GM12878 (cell line): ENCODE results near the gene CNOT11. TPM values are rescaled to one million over a fixed set of nuclear protein-coding genes. Genes with fewer than 3 reads are reported as not detected.
A peak's percentile ranks its signal among the peaks of the same experiment; 100 is the strongest.

ENCODE experiments used
- microRNA-seq: library from miRNA; unstranded; fragments of <30 nt; microRNA quantifications from one replicate; pipeline ENCODE4, GENCODE V29; 2018
- polyA plus RNA-seq, 11 experiments: library from polyadenylated mRNA; depleted of rRNA in 4 of 11; unstranded in 6 of 11; stranded (reverse) in 5 of 11; fragments of >200 nt; fragmentation: Nextera tagmentation in 4 of 11; fragmentation: Illumina TruSeq in 1 of 11; extraction: Ambion mirVana in 4 of 11; extraction: Trizol in 1 of 11; gene quantifications; 1 replicate in 1 of 11; 2 replicates in 10 of 11; pipeline versions ENCODE4 v1.2.1 to v1.2.3, GENCODE V29; 2011 to 2016; ENCODE audit warnings: inconsistent platforms in 2 of 11, missing spikeins in 2 of 11, low read depth in 1 of 11
- small RNA-seq: library from RNA; depleted of rRNA; stranded (forward); fragments of <200 nt; gene quantifications from one replicate; pipeline ENCODE3, GENCODE V24; 2014
- total RNA-seq, 4 experiments: library from RNA; depleted of rRNA in 3 of 4; stranded (reverse); fragments of >200 nt in 3 of 4; fragmentation: Illumina TruSeq in 1 of 4; extraction: Trizol in 1 of 4; gene quantifications; 2 replicates each; pipeline versions ENCODE4 v1.2.1 to v1.2.3, GENCODE V29; 2013 to 2021

The CNOT11 gene
- total and polyA plus RNA-seq, 10 of the 15 experiments (the other 5 are each of a cell fraction or from before 2014, with no cell fraction given) = 10.8 to 111 (median 50.5) TPM

Small RNA genes lying within 50 kb of the gene (microRNA-seq; reads per million reads assigned to microRNA genes)
- 0.56 reads per million for gene MIR5696

Small RNA genes lying within 50 kb of the gene (small RNA-seq; reads per million reads assigned to genes)
- 0.20 reads per million for gene MIR5696
- 16.1 reads per million, percentile 97 among the genes with 10 or more reads in this experiment for gene SNORD89

Other genes with a start within 250 kb of the CNOT11 start
- gene TBC1D8, start 101.5 kb upstream of the CNOT11 start, total RNA-seq (2014; rRNA removed) = 4.8 and 5.6 TPM in 2 replicates
- gene TBC1D8, start 101.5 kb upstream of the CNOT11 start, total RNA-seq (2014; rRNA removed; fragmentation: Illumina TruSeq; extraction: Trizol) = 3.9 and 4.9 TPM in 2 replicates
- gene TBC1D8, start 101.5 kb upstream of the CNOT11 start, total RNA-seq (2021) = 4.4 and 4.9 TPM in 2 replicates
- gene TBC1D8, start 101.5 kb upstream of the CNOT11 start, polyA plus RNA-seq (2011; rRNA removed) = 1.2 TPM in 2 replicates
- gene TBC1D8, start 101.5 kb upstream of the CNOT11 start, polyA plus RNA-seq (2014; fragmentation: Illumina TruSeq; extraction: Trizol) = 4.0 and 4.8 TPM in 2 replicates
- 1 to 10 TPM in 1 of 2 experiments, under 1 TPM in 1; 0.80 to 1.5 TPM for gene TBC1D8, start 101.5 kb upstream of the CNOT11 start, polyA plus RNA-seq (2014; fragmentation: Nextera tagmentation; extraction: Ambion mirVana)
- gene TBC1D8, start 101.5 kb upstream of the CNOT11 start, polyA plus RNA-seq (2014; rRNA removed) = 4.8 and 5.5 TPM in 2 replicates
- gene TBC1D8, start 101.5 kb upstream of the CNOT11 start, polyA plus RNA-seq (2016; fragmentation: Nextera tagmentation; extraction: Ambion mirVana) = 1 to 10 TPM; 4.0 to 4.7 TPM
- gene RNF149, start 55.8 kb downstream of the CNOT11 start, total RNA-seq (2014; rRNA removed) = 18.0 and 18.2 TPM in 2 replicates
- 16.6 and 18.2 TPM in 2 replicates for gene RNF149, start 55.8 kb downstream of the CNOT11 start, total RNA-seq (2014; rRNA removed; fragmentation: Illumina TruSeq; extraction: Trizol)
- 13.9 and 15.6 TPM in 2 replicates for gene RNF149, start 55.8 kb downstream of the CNOT11 start, total RNA-seq (2021)
- gene RNF149, start 55.8 kb downstream of the CNOT11 start, polyA plus RNA-seq (2011; rRNA removed) = 38.4 and 56.1 TPM in 2 replicates
- 12.7 and 18.7 TPM in 2 replicates for gene RNF149, start 55.8 kb downstream of the CNOT11 start, polyA plus RNA-seq (2014; fragmentation: Illumina TruSeq; extraction: Trizol)
- gene RNF149, start 55.8 kb downstream of the CNOT11 start, polyA plus RNA-seq (2014; fragmentation: Nextera tagmentation; extraction: Ambion mirVana) = 1 to 10 TPM; 5.2 to 7.7 TPM
- 13.9 and 16.0 TPM in 2 replicates for gene RNF149, start 55.8 kb downstream of the CNOT11 start, polyA plus RNA-seq (2014; rRNA removed)
- gene RNF149, start 55.8 kb downstream of the CNOT11 start, polyA plus RNA-seq (2016; fragmentation: Nextera tagmentation; extraction: Ambion mirVana) = 10 to 100 TPM; 18.4 to 19.9 TPM
- gene CREG2, start 134.6 kb downstream of the CNOT11 start, total RNA-seq (2014; rRNA removed) = not detected in 2 replicates
- gene CREG2, start 134.6 kb downstream of the CNOT11 start, total RNA-seq (2014; rRNA removed; fragmentation: Illumina TruSeq; extraction: Trizol) = not detected in 2 replicates
- gene CREG2, start 134.6 kb downstream of the CNOT11 start, total RNA-seq (2021) = not detected in 2 replicates
- not detected in 2 replicates for gene CREG2, start 134.6 kb downstream of the CNOT11 start, polyA plus RNA-seq (2011; rRNA removed)
- gene CREG2, start 134.6 kb downstream of the CNOT11 start, polyA plus RNA-seq (2014; fragmentation: Illumina TruSeq; extraction: Trizol) = not detected in 2 replicates
- gene CREG2, start 134.6 kb downstream of the CNOT11 start, polyA plus RNA-seq (2014; fragmentation: Nextera tagmentation; extraction: Ambion mirVana) = not detected
- not detected in 2 replicates for gene CREG2, start 134.6 kb downstream of the CNOT11 start, polyA plus RNA-seq (2014; rRNA removed)
- not detected for gene CREG2, start 134.6 kb downstream of the CNOT11 start, polyA plus RNA-seq (2016; fragmentation: Nextera tagmentation; extraction: Ambion mirVana)
- gene RFX8, start 222.2 kb downstream of the CNOT11 start, total RNA-seq (2014; rRNA removed) = not detected in 2 replicates
- not detected in 2 replicates for gene RFX8, start 222.2 kb downstream of the CNOT11 start, total RNA-seq (2014; rRNA removed; fragmentation: Illumina TruSeq; extraction: Trizol)
- not detected in 2 replicates for gene RFX8, start 222.2 kb downstream of the CNOT11 start, total RNA-seq (2021)
- 0.19 and 0.62 TPM in 2 replicates for gene RFX8, start 222.2 kb downstream of the CNOT11 start, polyA plus RNA-seq (2011; rRNA removed)
- gene RFX8, start 222.2 kb downstream of the CNOT11 start, polyA plus RNA-seq (2014; fragmentation: Illumina TruSeq; extraction: Trizol) = not detected in 2 replicates
- not detected for gene RFX8, start 222.2 kb downstream of the CNOT11 start, polyA plus RNA-seq (2014; fragmentation: Nextera tagmentation; extraction: Ambion mirVana)
- not detected in 2 replicates for gene RFX8, start 222.2 kb downstream of the CNOT11 start, polyA plus RNA-seq (2014; rRNA removed)
- not detected for gene RFX8, start 222.2 kb downstream of the CNOT11 start, polyA plus RNA-seq (2016; fragmentation: Nextera tagmentation; extraction: Ambion mirVana)